ENCODE results near the gene RIN2.

Gene RIN2

GRCh38 chr20:19767070-19767469 lies 9.0 kb downstream of the RIN2 start:
- no peak for DNase-seq

GRCh38 chr20:19768325-19768842 lies 10.3 kb downstream of the RIN2 start:
- no peak for DNase-seq

GRCh38 chr20:19769507-19769906 lies 11.4 kb downstream of the RIN2 start:
- no peak for DNase-seq

DNA sequence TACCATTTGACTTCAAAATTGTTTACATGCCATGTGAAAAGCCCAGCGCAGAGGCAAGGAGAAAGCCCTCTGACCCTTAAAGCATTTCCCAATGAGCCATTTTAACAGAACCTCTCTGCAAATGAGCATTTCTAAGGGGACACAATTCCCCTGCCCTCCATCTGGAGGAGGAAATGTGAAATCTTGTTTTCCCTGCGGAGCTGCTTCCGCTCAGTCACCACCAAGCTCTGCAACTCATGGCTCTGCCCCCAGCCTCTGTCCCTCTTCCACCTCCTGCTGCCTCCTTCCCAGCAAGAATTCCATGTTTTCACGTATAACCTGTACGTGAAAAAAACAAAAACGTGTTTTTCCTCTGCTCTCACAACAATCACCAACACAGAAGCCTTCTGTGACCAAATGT lies 12.3 kb downstream of the RIN2 start:
- no peak for DNase-seq

DNA sequence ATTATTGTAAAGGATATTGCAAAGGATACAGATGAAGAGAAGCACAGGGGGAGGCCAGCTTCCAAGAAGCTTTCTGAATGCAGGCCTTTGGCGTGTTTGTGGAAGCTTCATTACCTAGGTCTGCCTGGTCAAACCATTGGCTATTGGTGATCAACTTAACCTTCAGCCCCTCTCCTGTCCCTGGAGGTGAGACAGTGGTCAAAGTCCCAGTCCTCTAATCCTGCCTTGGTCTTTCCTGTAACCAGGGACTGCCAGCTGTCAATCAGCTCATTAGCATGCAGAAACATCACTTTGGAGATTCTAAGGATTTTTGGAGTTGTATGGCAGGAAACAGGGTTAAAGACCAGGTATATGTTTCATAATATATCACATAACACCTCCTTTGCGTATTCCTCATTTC lies 13.0 kb downstream of the RIN2 start:
- DNase-seq = no peak

- DNase-seq = no peak
These were observed 15.4 kb downstream of the RIN2 start for GRCh38 chr20:19773471-19773870.

- no peak for DNase-seq
These were observed 16.3 kb downstream of the RIN2 start for GRCh38 chr20:19774135-19774933.

GRCh38 chr20:19775353-19776253 lies 17.5 kb downstream of the RIN2 start:
- DNase-seq = no peak

GRCh38 chr20:19777315-19777714 lies 19.3 kb downstream of the RIN2 start:
- DNase-seq = no peak

GRCh38 chr20:19777981-19778380 lies 19.9 kb downstream of the RIN2 start:
- no peak for DNase-seq

- no peak for DNase-seq
These were observed 20.3 kb downstream of the RIN2 start for GRCh38 chr20:19778404-19778803.

DNA sequence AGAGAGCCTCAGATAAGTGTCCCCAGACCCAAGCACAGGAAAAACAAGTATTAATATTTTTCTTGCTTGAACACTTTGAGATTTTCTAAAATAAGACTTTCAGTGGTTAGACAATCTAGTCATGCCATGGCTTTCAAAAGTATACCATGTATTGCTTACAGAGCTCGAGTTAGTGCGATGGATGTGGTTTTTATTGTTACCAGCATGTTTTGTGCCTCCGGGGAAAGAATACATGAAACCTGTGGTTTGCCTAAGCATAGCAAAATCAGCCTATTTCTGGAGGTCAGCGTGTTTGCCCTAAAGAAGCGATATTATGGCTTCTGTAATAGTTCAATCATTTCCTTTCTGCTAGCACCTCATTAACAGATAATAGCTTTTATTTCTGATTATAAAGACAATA lies 21.6 kb downstream of the RIN2 start:
- DNase-seq = no peak

DNA sequence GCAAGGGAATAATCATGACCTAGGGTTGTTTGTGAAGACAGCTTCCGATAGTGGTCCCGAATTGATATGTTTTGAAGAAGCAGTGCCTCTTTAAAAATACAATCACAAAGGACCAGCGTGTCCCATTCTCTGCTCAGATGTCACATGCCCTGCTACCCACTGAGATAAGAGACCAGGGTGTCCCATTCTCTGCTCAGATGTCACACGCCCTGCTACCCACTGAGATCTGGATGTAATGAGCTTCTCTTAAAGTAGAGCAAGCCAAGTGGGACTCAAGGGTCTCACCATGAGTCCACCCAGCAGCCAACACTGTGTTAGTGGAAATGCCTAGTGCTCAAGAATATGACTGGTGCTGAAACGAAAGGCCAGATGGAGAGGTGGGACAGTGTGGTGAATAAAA lies 22.2 kb downstream of the RIN2 start:
- no peak for DNase-seq

GRCh38 chr20:19781235-19781634 lies 23.2 kb downstream of the RIN2 start:
- DNase-seq = no peak

GRCh38 chr20:19782669-19783068 lies 24.6 kb downstream of the RIN2 start:
- no peak for DNase-seq

- DNase-seq = no peak
These were observed 25.9 kb downstream of the RIN2 start for GRCh38 chr20:19783966-19784401.

- DNase-seq = peak; percentile 92
These were observed 26.6 kb downstream of the RIN2 start for GRCh38 chr20:19784511-19785172.

DNA sequence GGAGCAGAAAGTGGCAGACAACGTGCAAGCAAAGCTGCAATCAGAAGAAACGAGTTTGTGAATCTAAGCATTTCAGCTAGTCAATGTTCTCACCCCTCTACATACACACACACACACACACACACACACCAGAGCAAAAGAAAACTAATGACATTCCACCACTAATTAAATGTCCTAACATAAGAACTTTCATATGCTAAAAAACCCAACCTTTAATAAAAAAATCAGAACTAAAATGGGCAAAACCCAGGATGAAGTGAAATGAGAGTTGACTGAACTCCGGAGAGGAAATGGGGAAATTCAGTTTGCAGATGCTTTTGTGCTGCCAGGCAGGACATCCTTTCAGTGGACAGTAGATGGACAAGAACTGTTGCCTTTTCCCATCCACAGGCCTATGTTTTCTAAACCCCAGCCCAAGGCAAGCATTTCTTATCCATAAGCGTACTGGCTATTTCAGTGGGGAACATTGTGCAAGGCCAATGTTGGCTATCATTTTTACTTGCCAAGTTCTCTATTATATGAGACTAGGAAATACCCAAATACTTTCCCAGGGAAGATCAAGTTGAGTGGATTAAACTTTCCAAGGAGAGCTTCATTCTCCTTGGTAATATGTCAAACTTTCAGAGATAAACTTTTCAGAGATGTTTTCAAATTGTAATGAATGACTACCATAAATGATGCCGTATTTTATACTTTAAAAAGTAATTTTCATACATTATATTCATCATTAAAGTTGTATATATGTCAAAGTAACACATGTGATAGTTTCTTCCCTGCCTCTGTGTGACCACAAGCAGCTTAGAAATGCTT lies 27.3 kb downstream of the RIN2 start:
- no peak for DNase-seq

- DNase-seq = no peak
These were observed 27.9 kb downstream of the RIN2 start for GRCh38 chr20:19785983-19786285.

- no peak for DNase-seq
These were observed 28.3 kb downstream of the RIN2 start for GRCh38 chr20:19786311-19786710.

DNA sequence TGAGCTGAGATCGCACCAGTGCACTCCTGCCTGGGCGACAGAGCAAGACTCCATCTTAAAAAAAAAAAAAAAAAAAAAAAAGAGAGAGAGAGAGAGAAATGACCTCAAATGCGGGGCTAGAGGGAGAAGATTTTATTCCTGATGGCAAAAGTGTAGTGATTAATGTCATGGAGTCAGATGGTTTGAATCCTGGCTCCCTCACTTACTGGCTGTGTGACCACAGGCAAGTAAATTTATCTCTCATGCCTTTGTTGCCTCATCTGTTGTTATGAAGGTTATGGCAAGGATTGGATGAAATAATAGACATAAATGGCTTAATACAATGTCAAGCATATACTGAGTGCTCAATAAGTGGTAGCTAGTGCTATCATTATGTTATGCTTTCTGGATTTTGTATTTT lies 29.3 kb downstream of the RIN2 start:
- DNase-seq = no peak

GRCh38 chr20:19789009-19789408 lies 31.0 kb downstream of the RIN2 start:
- DNase-seq = no peak

DNA sequence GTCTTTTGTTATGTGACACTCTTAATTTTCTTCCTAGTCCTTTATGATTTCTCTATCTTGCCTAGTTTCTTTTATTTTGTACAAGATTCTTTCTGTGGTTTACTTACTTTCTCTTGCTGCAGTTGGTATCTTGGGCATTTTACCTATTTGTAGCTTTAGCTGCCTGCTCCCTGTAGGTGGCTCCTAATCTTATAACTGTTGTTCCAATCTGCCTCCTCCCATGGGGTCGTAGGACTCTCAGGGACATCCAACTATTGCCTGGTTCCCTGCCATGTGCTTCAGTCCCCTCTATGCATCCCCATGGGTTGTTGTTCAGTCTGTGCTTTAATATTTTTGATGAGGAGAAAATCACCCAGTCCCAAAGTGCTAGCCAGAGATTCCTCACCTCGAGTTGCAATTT lies 31.4 kb downstream of the RIN2 start:
- DNase-seq = no peak
